ENCODE results near the gene EVI5L.

Gene EVI5L

DNA sequence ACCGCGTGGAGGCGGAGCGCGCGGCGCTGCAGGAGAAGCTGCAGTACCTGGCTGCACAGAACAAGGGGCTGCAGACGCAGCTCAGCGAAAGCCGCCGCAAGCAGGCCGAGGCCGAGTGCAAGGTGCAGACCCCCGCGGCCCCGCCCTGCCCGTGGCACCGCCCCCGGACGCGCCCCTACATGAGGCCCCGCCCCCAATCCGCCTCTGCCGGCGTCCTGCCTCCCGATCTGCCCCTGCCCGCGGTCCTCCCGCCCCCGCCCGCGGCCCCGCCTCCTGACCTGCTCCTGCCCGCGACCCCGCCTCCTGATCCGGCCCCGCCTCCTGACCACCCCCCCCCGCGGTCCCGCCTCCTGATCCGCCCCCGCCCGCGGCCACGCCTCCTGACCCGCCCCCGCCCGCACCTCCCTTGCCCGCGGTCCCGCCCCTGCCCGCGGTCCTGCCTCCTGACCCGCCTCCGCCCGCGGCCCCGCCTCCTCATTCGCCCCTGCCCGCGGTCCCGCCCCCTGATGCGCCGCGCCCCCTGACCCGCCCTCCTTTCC lies 32.5 kb downstream of the EVI5L start:
- peak; percentile 66 for DNase-seq

DNA sequence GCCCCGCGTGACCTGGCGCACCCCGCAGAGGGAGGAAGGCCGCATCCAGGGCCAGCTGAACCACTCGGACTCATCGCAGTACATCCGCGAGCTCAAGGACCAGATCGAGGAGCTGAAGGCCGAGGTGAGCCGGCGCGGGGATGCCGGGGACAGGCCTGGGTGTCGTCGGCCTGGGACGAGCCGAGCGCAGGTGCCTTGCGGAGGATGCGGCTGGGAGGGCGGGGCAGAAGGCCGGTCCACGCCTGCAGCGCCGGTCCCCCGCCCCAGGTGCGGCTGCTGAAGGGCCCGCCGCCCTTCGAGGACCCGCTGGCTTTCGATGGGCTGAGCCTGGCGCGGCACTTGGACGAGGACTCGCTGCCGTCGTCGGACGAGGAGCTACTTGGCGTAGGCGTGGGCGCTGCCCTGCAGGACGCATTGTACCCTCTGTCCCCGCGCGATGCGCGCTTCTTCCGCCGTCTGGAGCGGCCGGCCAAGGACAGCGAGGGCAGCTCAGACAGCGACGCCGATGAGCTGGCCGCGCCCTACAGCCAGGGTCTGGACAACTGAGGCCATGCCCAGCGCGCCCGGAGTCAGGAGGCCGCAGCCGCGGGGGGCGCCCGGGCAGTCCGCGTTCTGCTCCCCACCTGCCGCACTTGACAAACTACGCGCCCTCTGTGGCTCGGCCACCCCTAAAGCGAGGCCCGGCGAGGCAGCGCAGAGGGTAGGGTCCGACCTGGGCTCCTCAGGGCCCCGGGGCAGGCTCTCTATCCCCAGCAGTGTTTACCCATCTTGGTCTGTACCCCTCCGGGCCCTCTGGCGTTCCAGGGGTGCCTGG lies 33.3 kb downstream of the EVI5L start:
- DNase-seq, result peak; percentile 5

DNA sequence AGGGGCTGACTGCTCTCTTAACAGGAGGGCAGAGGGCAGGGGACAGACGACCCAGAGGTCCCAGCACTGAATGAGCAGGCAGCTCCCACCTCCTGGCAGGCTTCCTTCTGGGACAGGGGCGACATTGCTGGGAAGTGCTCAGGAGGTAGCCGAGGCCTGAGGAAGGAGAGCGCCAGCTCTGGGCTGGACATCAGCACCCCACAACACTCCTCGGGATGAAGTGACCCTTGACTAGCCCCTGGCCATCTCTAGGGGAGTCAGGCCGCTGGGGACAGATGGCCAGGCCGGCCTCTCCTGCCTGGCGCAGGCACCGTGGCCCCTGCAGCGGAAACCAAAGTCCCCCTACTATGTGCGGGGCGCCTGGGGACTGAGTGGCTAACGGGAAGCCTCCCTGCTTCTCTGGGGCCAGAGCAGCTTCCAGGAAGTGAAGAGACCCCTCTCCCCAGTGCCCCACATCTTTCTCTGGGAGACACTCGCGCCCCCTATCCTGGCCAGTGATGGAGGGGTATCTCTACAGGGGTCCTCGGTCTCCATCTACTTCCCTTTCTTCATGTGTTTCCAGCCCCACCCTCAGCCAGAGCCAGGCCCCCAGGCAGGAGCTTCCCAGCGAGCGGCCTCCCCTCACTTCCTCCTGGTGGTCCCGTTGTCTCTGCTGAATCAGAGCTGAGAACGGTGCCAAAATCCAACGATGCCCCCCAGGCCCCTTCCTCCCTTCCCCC lies 34.1 kb downstream of the EVI5L start:
- DNase-seq, result peak; percentile 18

- peak; percentile 9 for DNase-seq
Measured at GRCh38 chr19:7864690-7865074, 34.7 kb downstream of the EVI5L start.

DNA sequence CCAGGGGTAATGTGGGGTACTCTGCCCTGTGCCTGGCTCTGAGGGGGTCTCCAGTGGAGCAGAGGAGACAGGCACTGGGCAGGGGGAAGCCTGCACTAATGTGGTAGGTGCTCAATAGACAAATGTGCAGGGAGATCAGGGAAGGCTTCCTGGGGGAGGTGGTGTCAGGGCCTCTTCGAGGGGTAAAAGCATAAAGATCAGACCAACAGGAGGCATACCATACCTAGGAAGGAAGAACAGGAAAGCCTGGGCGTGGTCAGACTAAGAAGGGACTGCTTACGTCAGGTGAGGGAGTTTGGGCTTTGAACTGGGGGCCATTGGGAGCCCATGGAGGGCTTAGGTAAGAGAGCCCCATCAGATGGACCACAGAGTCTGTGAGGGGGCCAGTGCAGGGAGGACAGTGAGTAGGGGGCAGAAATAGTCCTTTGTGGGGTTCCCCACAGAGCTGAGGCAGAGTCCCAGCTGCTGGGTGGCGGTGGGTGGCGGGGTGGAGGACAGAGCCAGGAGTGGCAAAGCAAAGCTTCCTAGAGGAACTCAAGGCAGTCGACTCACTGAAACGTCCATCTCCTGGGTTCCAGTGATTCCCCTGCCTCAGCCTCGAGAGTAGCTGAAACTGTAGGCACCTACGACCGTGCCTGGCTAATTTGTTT lies 35.4 kb downstream of the EVI5L start:
- peak; percentile 11 for DNase-seq

- peak; percentile 15 for DNase-seq
Measured at GRCh38 chr19:7866399-7867091, 36.5 kb downstream of the EVI5L start.

GRCh38 chr19:7867092-7867844 lies 37.2 kb downstream of the EVI5L start:
- DNase-seq, result peak; percentile 8

DNA sequence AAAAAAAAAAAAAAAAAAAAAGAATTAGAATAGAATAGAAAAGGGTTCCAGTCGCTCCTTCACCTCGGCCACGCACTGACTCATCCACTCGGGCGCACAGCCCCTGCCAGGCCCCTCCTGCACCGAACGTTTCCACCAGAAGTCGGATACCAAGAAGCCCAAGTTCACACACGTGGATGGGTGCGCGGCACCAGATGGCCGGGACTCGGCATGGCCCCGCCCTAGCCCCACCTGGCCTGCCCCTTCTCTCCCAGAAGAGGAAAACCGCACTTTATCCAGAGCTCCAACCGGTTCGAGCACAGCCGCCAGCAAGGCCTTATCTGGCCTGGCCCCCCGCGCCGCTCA lies 38.3 kb downstream of the EVI5L start:
- DNase-seq, result no peak

DNA sequence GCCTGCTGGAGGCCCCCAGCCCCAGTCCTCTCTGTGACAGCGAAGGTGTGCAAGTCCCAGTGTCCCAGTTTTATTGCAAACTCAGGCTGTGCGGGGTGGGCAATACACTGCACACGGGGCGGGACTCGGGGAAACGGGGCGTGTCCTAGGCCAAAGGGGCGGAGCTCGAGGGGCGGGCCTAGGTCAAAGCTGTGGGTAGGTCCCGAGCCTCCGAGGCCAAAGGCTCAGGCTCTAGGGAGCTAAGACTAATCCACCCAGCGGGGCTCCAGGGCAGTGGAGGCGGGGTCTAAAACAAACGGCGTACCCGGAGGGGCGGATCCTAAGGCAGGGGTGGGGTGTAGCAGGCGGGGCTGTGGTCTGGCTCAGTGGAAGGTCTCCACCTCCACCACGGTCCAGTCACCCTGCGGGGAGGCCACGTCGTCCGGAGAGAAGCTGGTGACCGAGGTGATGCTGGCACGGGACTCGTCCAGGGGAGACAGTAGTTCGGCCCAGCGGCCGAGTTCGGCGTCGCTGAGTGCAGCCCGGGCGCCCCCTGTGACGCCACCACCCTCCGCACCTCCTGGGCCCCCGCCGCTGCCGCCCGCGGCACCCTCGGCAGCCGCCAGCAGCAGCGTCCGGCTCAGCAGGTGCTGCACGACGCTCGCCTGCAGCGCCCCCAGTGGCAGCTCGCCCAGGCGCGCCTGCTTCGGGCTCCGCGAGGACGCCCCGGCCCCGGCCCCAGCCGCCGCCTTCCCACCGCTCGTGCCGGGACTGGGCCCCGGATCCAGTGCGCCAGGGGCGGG lies 38.8 kb downstream of the EVI5L start:
- peak; percentile 94 for DNase-seq

DNA sequence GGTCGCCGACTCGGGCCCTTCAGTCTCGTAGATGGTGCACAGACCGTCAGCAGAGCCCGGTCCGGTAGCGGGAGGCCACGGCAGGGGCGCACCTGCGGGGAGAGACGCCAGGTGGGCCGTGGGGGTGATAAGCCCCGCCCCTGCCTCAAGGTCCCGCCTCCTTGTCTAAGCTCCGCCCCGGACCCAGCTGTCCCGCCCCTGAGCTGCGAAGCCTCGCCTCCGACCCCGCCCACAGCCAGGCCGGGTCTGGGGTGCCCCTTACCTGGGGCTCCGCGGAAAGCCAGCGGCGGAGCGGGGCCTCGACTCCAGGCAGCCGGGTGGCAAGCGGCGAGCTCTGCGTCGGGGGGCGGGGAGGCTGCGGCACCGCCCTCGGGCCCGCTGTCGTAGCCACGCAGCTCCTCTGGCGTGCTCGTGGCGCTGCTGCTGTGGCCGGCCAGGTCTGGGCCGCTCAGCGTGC lies 39.5 kb downstream of the EVI5L start:
- DNase-seq, result no peak

GRCh38 chr19:7869910-7870511 lies 40.0 kb downstream of the EVI5L start:
- no peak for DNase-seq

- DNase-seq, result no peak
Measured at GRCh38 chr19:7870571-7871436, 40.8 kb downstream of the EVI5L start.

DNA sequence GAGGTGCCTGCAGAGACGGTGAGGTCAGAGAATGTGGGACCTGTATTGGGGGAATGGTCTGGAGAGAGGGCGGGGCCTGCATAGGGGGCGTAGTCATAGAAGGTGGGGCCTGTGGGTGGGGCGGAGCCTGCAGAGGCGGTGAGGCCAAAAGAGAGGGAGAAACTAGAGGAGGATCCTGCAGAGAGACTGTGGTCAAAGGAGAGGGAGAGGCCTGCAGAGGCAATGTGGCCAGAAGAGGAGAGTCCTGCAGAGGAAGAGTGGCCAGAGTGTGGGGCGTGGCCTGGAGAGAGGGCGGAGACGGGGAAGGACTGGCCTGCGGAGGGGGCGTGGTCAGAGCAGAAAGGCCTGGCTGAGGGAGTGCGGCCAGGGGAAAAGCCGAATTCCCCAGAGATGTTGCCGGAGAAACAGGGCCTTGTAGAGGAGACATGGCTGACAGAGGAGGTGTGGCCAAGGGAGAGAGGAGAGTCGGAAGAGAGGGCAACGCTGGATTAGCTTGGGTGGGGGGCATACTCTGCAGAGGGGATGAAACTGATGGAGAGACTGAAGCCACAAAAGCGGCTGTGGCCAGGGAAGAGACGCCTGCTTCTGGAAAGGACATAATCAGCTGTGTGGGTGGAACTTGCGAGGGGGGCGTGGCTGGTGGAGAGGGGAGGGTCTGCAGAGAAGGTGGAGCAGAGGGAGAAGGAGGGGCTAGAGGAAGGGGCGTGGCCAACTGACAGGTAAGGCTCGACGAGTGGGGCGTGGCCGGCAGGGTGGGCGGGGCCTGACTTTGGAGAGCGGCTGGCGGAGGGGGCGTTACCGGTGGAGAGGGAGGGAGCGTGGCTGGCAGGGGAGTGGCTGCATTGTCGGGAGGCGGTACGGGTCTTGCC lies 41.7 kb downstream of the EVI5L start:
- DNase-seq, result peak; percentile 54

GRCh38 chr19:7872306-7873204 lies 42.5 kb downstream of the EVI5L start:
- no peak for DNase-seq

GRCh38 chr19:7873304-7874075 lies 43.5 kb downstream of the EVI5L start:
- no peak for DNase-seq

GRCh38 chr19:7874076-7874896 lies 44.3 kb downstream of the EVI5L start, which contains the start of gene PRR36:
TSS of gene PRR36 (minus strand) at chr19:7874390. CDS start at chr19:7873689, 701 bp downstream.
- DNase-seq, result peak; percentile 76

All from 8988T (cell line).